GM10847 (cell line): Measurements from ENCODE around the gene RRAGA.

Experiments
- POLR2A ChIP-seq: IDR thresholded peaks from 2 replicates; pipeline ENCODE4 v1.6.1; 2011; ENCODE audit not compliant: insufficient read length; ENCODE audit errors: extremely low read depth

Gene RRAGA

GRCh38 chr9:19048966-19049916, at the start of gene RRAGA:
TSS of gene RRAGA (plus strand) at chr9:19049427. CDS start at chr9:19049660, 233 bp downstream.
- peak; percentile 86 for TF ChIP-seq POLR2A

- no peak for TF ChIP-seq POLR2A
These were observed 49.1 kb upstream of the RRAGA start for GRCh38 chr9:19000133-19000532.

- TF ChIP-seq POLR2A, result no peak
These were observed 39.7 kb upstream of the RRAGA start for GRCh38 chr9:19009391-19009965.

GRCh38 chr9:19018201-19018600, 31.0 kb upstream of the RRAGA start:
- TF ChIP-seq POLR2A, result no peak

GRCh38 chr9:19020886-19021455, 28.3 kb upstream of the RRAGA start:
- TF ChIP-seq POLR2A, result no peak

- no peak for TF ChIP-seq POLR2A
These were observed 27.0 kb upstream of the RRAGA start for GRCh38 chr9:19022206-19022605.

- TF ChIP-seq POLR2A, result no peak
These were observed 26.1 kb upstream of the RRAGA start for GRCh38 chr9:19023078-19023477.

GRCh38 chr9:19026375-19026774, 22.9 kb upstream of the RRAGA start:
- TF ChIP-seq POLR2A, result no peak

GRCh38 chr9:19027825-19028224, 21.4 kb upstream of the RRAGA start:
- TF ChIP-seq POLR2A, result no peak

- no peak for TF ChIP-seq POLR2A
These were observed 20.3 kb upstream of the RRAGA start for GRCh38 chr9:19028835-19029451.

GRCh38 chr9:19030899-19031298, 18.3 kb upstream of the RRAGA start:
- no peak for TF ChIP-seq POLR2A

- TF ChIP-seq POLR2A, result no peak
These were observed 16.8 kb upstream of the RRAGA start for GRCh38 chr9:19032406-19032805.

- no peak for TF ChIP-seq POLR2A
These were observed 16.2 kb upstream of the RRAGA start, which contains the start of gene SAXO1 for GRCh38 chr9:19033015-19033414. TSS of gene SAXO1 (minus strand) at chr9:19033209. CDS start at chr9:19032908, 301 bp downstream.

GRCh38 chr9:19036611-19037010, 12.6 kb upstream of the RRAGA start:
- TF ChIP-seq POLR2A, result no peak

GRCh38 chr9:19049917-19050636, 850 bp downstream of the RRAGA start:
- no peak for TF ChIP-seq POLR2A
